ENCODE results near the gene C1orf226. TPM values are rescaled to one million over a fixed set of nuclear protein-coding genes. Genes with fewer than 3 reads are reported as not detected.

Gene C1orf226
- total and polyA plus RNA-seq, 2 of the 4 experiments (the other 2 are of a cell fraction), result under 0.01 to 0.10 TPM

DNA sequence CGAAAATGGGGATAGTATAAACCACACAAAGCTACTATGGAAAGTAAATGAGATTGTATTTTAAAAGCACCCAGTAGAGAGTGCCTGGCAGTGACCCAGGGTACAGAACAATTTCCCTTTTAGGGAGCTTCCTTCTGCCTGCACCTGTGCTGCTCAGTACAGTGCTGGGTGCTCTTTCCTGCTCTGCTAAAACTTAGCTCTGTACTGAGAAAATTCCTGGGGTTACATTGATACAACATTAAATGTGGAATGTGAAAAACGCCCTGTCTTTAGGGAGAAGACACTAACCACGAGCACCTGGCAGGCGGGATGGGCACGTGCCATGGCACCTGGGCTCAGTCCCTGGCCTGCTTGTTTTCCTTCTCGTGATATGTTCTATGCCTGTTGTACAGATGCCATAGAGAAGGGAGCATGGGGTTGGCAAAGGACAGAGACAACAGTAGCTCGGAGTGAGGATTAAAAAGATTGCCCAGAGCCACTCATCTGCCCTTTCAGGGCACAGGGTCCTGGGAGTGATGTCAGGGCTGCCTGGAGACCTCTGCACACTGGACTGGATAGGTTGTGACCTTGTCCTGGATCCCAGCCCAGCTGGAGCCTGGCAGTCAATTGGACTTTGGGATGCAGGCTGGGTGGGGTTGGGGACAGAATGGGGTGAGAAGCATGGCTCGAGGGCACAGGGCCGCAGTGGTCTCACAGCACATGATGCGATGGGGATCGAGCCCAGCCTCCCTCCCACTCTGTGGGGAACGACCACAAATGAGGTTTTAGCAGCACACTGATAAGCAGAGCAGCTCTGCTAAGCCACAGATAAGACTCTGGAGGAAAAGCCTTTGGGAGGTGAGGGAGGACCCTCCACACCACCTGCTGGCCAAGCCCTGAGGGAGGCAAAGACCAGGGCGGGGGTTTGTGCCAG, 9.1 kb upstream of the C1orf226 start:
- Histone ChIP-seq H3K27ac (ENCODE audit: insufficient read depth, low read length) (no peak overlapping the region), H3K4me1 (ENCODE audit: control insufficient read depth, insufficient read depth, low read length) (no peaks in the 10 kb centered on the region), H3K9me1 (ENCODE audit: insufficient read depth, low read length) (no peaks in the 10 kb centered on the region), H3K18ac (ENCODE audit: low read depth, low read length) (no peak overlapping the region), H4K20me1 (ENCODE audit: insufficient read depth, low read length) (no peaks in the 10 kb centered on the region), H4K8ac (ENCODE audit: low read depth in 2 of 2, low read length in 2 of 2) (no peak overlapping the region), H3K14ac (replicated peaks; ENCODE audit: low read depth, low read length) (no peak overlapping the region), H4K91ac (ENCODE audit: insufficient read depth, low read depth, low read length) (no peak overlapping the region), H3K27me3 (ENCODE audit: control insufficient read depth, insufficient read depth, low read length) (peaks cover 13% of the 10 kb centered on the region), H2BK5ac (ENCODE audit: low read depth, low read length, poor library complexity, severe bottlenecking) (no peak overlapping the region), H3K56ac (ENCODE audit: extremely low read depth, insufficient read depth, low read length) (no peak overlapping the region), H3K9ac (ENCODE audit: low read depth, low read length) (no peak overlapping the region), H2BK20ac (ENCODE audit: low read depth, low read length) (no peak overlapping the region), H3K4ac (ENCODE audit: low read depth, low read length) (no peak overlapping the region), H3K36me3 (ENCODE audit: control insufficient read depth, insufficient read depth, low read length) (no peaks in the 10 kb centered on the region), H3K79me1 (ENCODE audit: low read depth in 1 of 2, low read length in 2 of 2) (no peaks in the 10 kb centered on the region), H3K4me3 (ENCODE audit: insufficient read depth, low read depth, low read length) (no peak overlapping the region), H2BK120ac (ENCODE audit: low read depth, low read length) (no peak overlapping the region), H2AK9ac (replicated peaks; ENCODE audit: low read depth, low read length, poor library complexity) (no peak overlapping the region), H3K9me3 (ENCODE audit: control insufficient read depth, insufficient read depth, low read length) (no peaks in the 10 kb centered on the region), H3K4me2 (ENCODE audit: low read depth, low read length) (no peak overlapping the region), H2BK15ac (ENCODE audit: low read depth, low read length) (no peak overlapping the region), H2AK5ac (ENCODE audit: low read depth, low read length) (no peak overlapping the region), H4K5ac (ENCODE audit: low read depth, low read length) (no peak overlapping the region), H3K23ac (ENCODE audit: low read depth, low read length) (no peak overlapping the region), H2AFZ (replicated peaks; ENCODE audit: low read length, poor library complexity) (no peak overlapping the region)
- no TSS peak for BruUV-seq (replicated peaks)
- POLR2A ChIA-PET (ENCODE audit: unreplicated experiment), result no interaction called here
- no peak for DNase-seq
- dilution Hi-C loops (cut with HindIII; ENCODE audit: low sequenced_read_pairs, unreplicated experiment) (no loop called here), intact Hi-C loops (cut with micrococcal nuclease) (no loop called here), in situ Hi-C loops (cut with MboI; ENCODE audit: low sequenced_read_pairs) (no loop called here)
- no CpG with 5 or more reads among the region's 13 CpGs for WGBS, 2 experiments (ENCODE audit: extremely low coverage in 2 of 2, insufficient read length in 1 of 2)
- no peak for TF ChIP-seq MAZ (IDR thresholded peaks at IDR 0.05; ENCODE audit: borderline replicate concordance, low read depth, low read length)
- no peak for TF ChIP-seq POLR2A (IDR thresholded peaks at IDR 0.05; ENCODE audit: low read depth, low read length)
- TF ChIP-seq NFE2L2 (IDR thresholded peaks at IDR 0.05; ENCODE audit: low read depth, low read length), result no peak
- TF ChIP-seq, protein P1, sequence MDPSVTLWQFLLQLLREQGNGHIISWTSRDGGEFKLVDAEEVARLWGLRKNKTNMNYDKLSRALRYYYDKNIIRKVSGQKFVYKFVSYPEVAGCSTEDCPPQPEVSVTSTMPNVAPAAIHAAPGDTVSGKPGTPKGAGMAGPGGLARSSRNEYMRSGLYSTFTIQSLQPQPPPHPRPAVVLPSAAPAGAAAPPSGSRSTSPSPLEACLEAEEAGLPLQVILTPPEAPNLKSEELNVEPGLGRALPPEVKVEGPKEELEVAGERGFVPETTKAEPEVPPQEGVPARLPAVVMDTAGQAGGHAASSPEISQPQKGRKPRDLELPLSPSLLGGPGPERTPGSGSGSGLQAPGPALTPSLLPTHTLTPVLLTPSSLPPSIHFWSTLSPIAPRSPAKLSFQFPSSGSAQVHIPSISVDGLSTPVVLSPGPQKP (IDR thresholded peaks at IDR 0.05; ENCODE audit: borderline replicate concordance, low read depth, low read length), result no peak
- TF ChIP-seq MXI1 (IDR thresholded peaks at IDR 0.05; ENCODE audit: borderline replicate concordance, low read depth, low read length), result no peak
- CTCF ChIA-PET, result interaction anchor here (2.0 kb wide), 1 partner anchor 15 kb away, joined by 8 read pairs; no protein-coding TSS in a partner anchor
- no peak for ATAC-seq (ENCODE audit: low read depth)

All from IMR-90 (cell line).